A549 (cell line): ENCODE results near the gene WNT1. TPM values are rescaled to one million over a fixed set of nuclear protein-coding genes. Genes with fewer than 3 reads are reported as not detected.

ENCODE experiments used
- ATAC-seq, 2 experiments: fragments of 200-7000 bp in 1 of 2; fragments of >200 bp in 1 of 2; cut with Nextera tagmentation in 1 of 2; cut with Tn5 transposase in 1 of 2; 3 replicates each; pipeline versions ENCODE4 v1.8.0 to v1.9.1; 2018 to 2020; ENCODE audit warnings: mild to moderate bottlenecking in 1 of 2, moderate library complexity in 1 of 2
- CTCF ChIA-PET: fragments of 300-600 bp; sonication (Branson Sonifier 250); formaldehyde crosslinking; extraction: SDS; loops from one replicate; lab custom pipeline; 2021; ENCODE audit warnings: antibody characterized with exemption, inconsistent platforms; lab: Yijun Ruan, JAX
- POLR2A ChIA-PET: fragments of 350-600 bp; formaldehyde crosslinking; extraction: SDS; loops from one replicate; lab custom pipeline; 2021; ENCODE audit warnings: antibody characterized with exemption, inconsistent platforms; lab: Yijun Ruan, JAX
- DNase-seq, 2 experiments: peaks; one replicate each; pipeline versions ENCODE4 v3.0.0 to v3.0.0-alpha.2; 2011 to 2016; ENCODE audit warnings: low read depth in 1 of 2, low spot score in 1 of 2
- FAIRE-seq: peaks from 2 replicates; lab custom pipeline; 2011; peaks lifted over from hg19 to GRCh38; lab: Jason Lieb, UNC
- H3K27ac ChIP-seq, 2 experiments: fragments of >200 bp; sonication (Bioruptor Twin); formaldehyde crosslinking; 3 replicates each; pipeline ENCODE4 v1.5.1; 2016 to 2017
- H3K4me1 ChIP-seq: fragments of >200 bp; sonication (Bioruptor Twin); formaldehyde crosslinking; 3 replicates; pipeline ENCODE4 v1.6.1; 2016
- H3K4me2 ChIP-seq: fragments of >200 bp; sonication (Bioruptor Twin); formaldehyde crosslinking; 3 replicates; pipeline ENCODE4 v1.6.1; 2016
- H3K4me3 ChIP-seq: fragments of >200 bp; sonication (Bioruptor Twin); formaldehyde crosslinking; 3 replicates; pipeline ENCODE4 v1.5.1; 2016
- H3K9me3 ChIP-seq: fragments of >200 bp; sonication (Bioruptor Twin); formaldehyde crosslinking; 3 replicates; pipeline ENCODE4 v1.6.1; 2016
- ATOH8 ChIP-seq: fragments of 250-450 bp; sonication (Bioruptor Pico); IDR thresholded peaks from 2 replicates; pipeline ENCODE4 v1.5.0; 2020; ENCODE audit warnings: low read depth, mild to moderate bottlenecking, moderate library complexity
- BHLHE40 ChIP-seq: IDR thresholded peaks from 2 replicates; pipeline ENCODE4 v1.6.1; 2012; ENCODE audit warnings: low read depth, low read length, inconsistent platforms
- CBX2 ChIP-seq: fragments of 200-600 bp; sonication (generic); IDR thresholded peaks from 2 replicates; pipeline ENCODE4 v1.6.1; 2016; ENCODE audit warnings: low read depth, mild to moderate bottlenecking, borderline replicate concordance
- CHD2 ChIP-seq: fragments of 150-350 bp; IDR thresholded peaks from 2 replicates; pipeline ENCODE4 v1.6.1; 2014; ENCODE audit warnings: low read length; ENCODE audit not compliant: partially characterized antibody
- CHD4 ChIP-seq: fragments of 200-600 bp; sonication (generic); IDR thresholded peaks from 2 replicates; pipeline ENCODE4 v1.6.1; 2016; ENCODE audit warnings: antibody characterized with exemption, mild to moderate bottlenecking, borderline replicate concordance
- EHF ChIP-seq: fragments of 250-450 bp; sonication (Bioruptor Pico); IDR thresholded peaks from 2 replicates; pipeline ENCODE4 v1.5.0; 2020; ENCODE audit warnings: mild to moderate bottlenecking
- EHMT2 ChIP-seq: fragments of 200-600 bp; sonication (generic); IDR thresholded peaks from 2 replicates; pipeline ENCODE4 v1.6.1; 2016; ENCODE audit warnings: antibody characterized with exemption, low read depth, mild to moderate bottlenecking, moderate library complexity
- ESRRA ChIP-seq: fragments of 150-350 bp; IDR thresholded peaks from 2 replicates; pipeline ENCODE4 v1.6.1; 2014; ENCODE audit warnings: mild to moderate bottlenecking, low read length, borderline replicate concordance
- FOSB ChIP-seq: fragments of 250-450 bp; sonication (Bioruptor Pico); IDR thresholded peaks from 2 replicates; pipeline ENCODE4 v1.5.0; 2020; ENCODE audit warnings: mild to moderate bottlenecking, moderate library complexity
- FOXS1 ChIP-seq: fragments of 250-450 bp; sonication (Bioruptor Pico); IDR thresholded peaks from 2 replicates; pipeline ENCODE4 v1.5.0; 2020; ENCODE audit warnings: mild to moderate bottlenecking, moderate library complexity
- GATA3 ChIP-seq: IDR thresholded peaks from 2 replicates; pipeline ENCODE4 v1.6.1; 2012; ENCODE audit warnings: borderline replicate concordance
- HDAC2 ChIP-seq: fragments of 200-600 bp; sonication (generic); IDR thresholded peaks from 2 replicates; pipeline ENCODE4 v1.6.1; 2016
- HEYL ChIP-seq: fragments of 250-450 bp; sonication (Bioruptor Pico); IDR thresholded peaks from 2 replicates; pipeline ENCODE4 v1.8.0; 2021; ENCODE audit warnings: mild to moderate bottlenecking, moderate library complexity
- HOXB13 ChIP-seq: fragments of 250-450 bp; sonication (Bioruptor Pico); IDR thresholded peaks from 2 replicates; pipeline ENCODE4 v1.5.0; 2020; ENCODE audit warnings: low read depth, mild to moderate bottlenecking, moderate library complexity
- HOXB5 ChIP-seq: fragments of 250-450 bp; sonication (Bioruptor Pico); IDR thresholded peaks from 2 replicates; pipeline ENCODE4 v1.5.0; 2020; ENCODE audit warnings: mild to moderate bottlenecking, moderate library complexity
- JUN ChIP-seq, 2 experiments: fragments of >200 bp; sonication (Bioruptor Twin); formaldehyde crosslinking; IDR thresholded peaks; 2 replicates in 1 of 2; 3 replicates in 1 of 2; pipeline ENCODE4 v1.6.1; 2016 to 2017
- JUNB ChIP-seq: fragments of >200 bp; sonication (Bioruptor Twin); formaldehyde crosslinking; IDR thresholded peaks from 2 replicates; pipeline ENCODE4 v1.6.1; 2016
- MAX ChIP-seq: IDR thresholded peaks from 2 replicates; pipeline ENCODE4 v1.6.1; 2012
- NR3C1 ChIP-seq: fragments of >200 bp; sonication (Bioruptor Twin); formaldehyde crosslinking; IDR thresholded peaks from 3 replicates; pipeline ENCODE4 v1.6.1; 2017
- PHF8 ChIP-seq: fragments of 200-600 bp; sonication (generic); IDR thresholded peaks from 2 replicates; pipeline ENCODE4 v1.6.1; 2016; ENCODE audit warnings: low read depth, mild to moderate bottlenecking, antibody characterized with exemption, moderate library complexity, borderline replicate concordance
- POLR2A ChIP-seq: IDR thresholded peaks from 2 replicates; pipeline ENCODE4 v1.6.1; 2012; ENCODE audit warnings: mild to moderate bottlenecking, low read length
- RAD21 ChIP-seq, 2 experiments: fragments of >200 bp in 1 of 2; sonication (Bioruptor Twin) in 1 of 2; formaldehyde crosslinking in 1 of 2; IDR thresholded peaks in 1 of 2; conservative IDR thresholded peaks in 1 of 2; 2 replicates in 1 of 2; 3 replicates in 1 of 2; pipeline ENCODE4 v1.6.1; 2012 to 2018; ENCODE audit warnings: inconsistent platforms in 1 of 2
- REST ChIP-seq: fragments of 200-600 bp; sonication (generic); IDR thresholded peaks from 2 replicates; pipeline ENCODE4 v1.6.1; 2016; ENCODE audit warnings: antibody characterized with exemption, mild to moderate bottlenecking, moderate library complexity
- SMC3 ChIP-seq: fragments of >200 bp; sonication (Bioruptor Twin); formaldehyde crosslinking; IDR thresholded peaks from 3 replicates; pipeline ENCODE4 v1.6.1; 2018; ENCODE audit warnings: inconsistent platforms
- ZC3H11A ChIP-seq: fragments of 450-650 bp; IDR thresholded peaks from 2 replicates; pipeline ENCODE4 v1.6.1; 2014; ENCODE audit warnings: antibody characterized with exemption, mild to moderate bottlenecking
- ZNF302 ChIP-seq: fragments of 250-450 bp; sonication (Bioruptor Pico); IDR thresholded peaks from 2 replicates; pipeline ENCODE4 v1.9.0; 2021; ENCODE audit warnings: inconsistent platforms, mild to moderate bottlenecking, moderate library complexity
- WGBS: methylation state at CpG from one replicate; pipeline ENCODE4 v1.1.6; 2017; ENCODE audit errors: missing lambda C conversion rate; 5-methylcytosine and 5-hydroxymethylcytosine counted together
- polyA plus RNA-seq, 4 experiments: library from polyadenylated mRNA; depleted of rRNA in 3 of 4; stranded (reverse); fragments of >200 nt; fragmentation: RNase III in 1 of 4; extraction: RNeasy Plus Mini Kit Qiagen cat#74134 plus additional on column Dnase treatment in 1 of 4; gene quantifications; 2 replicates in 3 of 4; 3 replicates in 1 of 4; pipeline ENCODE4 v1.2.3, GENCODE V29; 2011 to 2017
- TF ChIP-seq, protein P1 (sequence below): fragments of >200 bp; sonication (Bioruptor Twin); formaldehyde crosslinking; IDR thresholded peaks from 3 replicates; pipeline ENCODE4 v1.5.1; 2016

The WNT1 gene
- polyA plus RNA-seq, 2 of the 4 experiments (the other 2 are of a cell fraction) = not detected

DNA sequence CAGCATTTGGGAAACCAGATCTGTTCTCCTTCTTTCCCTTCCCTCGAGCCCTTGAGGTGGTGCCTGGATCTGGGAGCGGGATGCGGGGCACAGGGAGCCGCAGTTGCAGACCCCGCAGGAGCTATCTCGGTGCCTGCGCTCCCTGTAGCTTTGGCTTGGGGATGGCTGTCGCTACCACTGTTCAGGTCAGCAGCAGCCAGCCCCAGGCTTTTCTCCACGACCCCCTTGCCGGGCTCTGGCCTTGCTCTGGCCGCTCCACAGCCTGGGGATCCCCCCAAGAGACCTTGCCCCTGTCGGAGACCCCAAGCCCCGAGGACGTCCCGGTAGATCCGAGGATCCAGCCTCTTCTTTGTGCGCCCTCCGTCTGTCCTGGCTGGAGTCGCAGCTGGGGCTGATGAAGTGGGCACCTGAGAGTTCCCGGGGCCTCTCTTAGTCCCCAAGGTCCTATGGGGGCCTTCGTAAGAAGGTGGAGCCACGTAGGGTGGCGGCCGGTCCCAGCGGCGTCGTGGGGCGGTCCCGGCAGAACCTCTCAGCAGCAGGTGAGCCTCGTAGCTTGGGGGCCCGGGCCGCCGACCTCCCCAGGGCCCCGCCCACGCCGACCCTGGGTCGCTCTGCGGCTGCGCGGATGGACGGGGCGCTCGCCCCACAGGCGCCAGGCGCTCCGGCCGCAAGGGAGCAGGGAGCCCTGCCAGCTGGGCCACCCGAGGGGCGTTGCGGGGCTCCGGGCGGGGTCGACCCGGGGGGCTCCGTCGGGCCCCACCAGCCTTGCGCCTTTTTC lies 19.8 kb downstream of the WNT1 start:
- CTCF ChIA-PET = interaction anchor here (0.6 to 77.5 kb wide), 22 partner anchors 8 to 183 kb away, joined by 3 to 2584 read pairs (median 5); partner anchors contain the start of genes ARF3, DDX23, DHH and FKBP11
- FAIRE-seq = no peak
- H3K4me2 ChIP-seq = peak overlapping the region; percentile 82
- peaks cover 19% of the 10 kb centered on the region for H3K4me1 ChIP-seq
- H3K4me3 ChIP-seq = peak overlapping the region; percentile 45
- ATAC-seq = peak; percentile 43 to 70
- peak; percentile 55 to 87 for DNase-seq
- POLR2A ChIA-PET = interaction anchor here (1.0 to 2.5 kb wide), 3 partner anchors 20 to 133 kb away, joined by 3 to 9 read pairs (median 4); partner anchors contain the start of genes PRKAG1 and TUBA1B
- peak overlapping the region; percentile 52 to 87 for H3K27ac ChIP-seq
- no peaks in the 10 kb centered on the region for H3K9me3 ChIP-seq
- TF ChIP-seq EHMT2 (no peak), POLR2A (peak; percentile 53), GATA3 (no peak)
- WGBS = 30% methylated on average over 33 of the region's 57 CpGs

DNA sequence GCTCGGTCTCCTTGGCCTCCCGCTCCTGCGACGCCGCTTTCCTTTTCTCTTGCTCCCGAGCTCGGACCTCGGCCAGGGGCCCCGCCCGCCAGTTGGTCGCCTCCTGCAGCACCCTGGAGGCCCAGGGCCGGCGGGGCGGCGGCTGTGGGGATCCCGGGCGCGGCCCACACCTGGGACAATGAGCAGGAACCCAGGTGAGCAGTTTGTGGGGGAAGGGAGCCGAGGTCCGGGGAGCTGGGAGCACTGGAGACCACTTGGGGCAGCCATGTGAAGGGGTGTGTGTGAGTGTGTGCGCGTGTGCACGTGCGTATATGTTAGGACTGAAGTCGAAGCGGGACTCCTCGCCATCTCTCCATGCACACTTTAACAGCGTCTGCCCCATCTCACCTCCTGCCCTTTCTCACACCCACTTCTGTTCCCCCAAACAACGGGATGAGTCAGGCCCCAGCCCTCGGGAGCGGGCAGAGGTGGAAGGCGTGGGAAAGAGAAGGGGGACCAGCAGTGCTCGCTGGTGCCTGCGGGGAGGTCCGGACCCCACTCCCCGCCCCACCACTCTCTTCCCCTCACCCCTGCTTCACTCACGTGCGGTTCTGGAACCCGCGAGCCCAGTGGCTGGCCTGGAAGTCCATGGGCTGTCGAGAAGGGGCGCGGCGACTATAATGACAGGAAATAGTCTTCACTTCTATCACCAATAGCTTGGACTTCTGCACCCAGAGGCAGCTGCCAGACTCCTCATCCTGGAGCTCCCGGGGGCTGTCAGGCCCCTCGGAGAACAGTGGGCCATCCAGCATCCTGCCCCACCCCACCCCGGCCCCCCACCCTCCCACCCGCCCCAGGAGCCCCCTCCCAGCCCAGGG lies 20.6 kb downstream of the WNT1 start:
- Histone ChIP-seq H3K4me2 (peak overlapping the region; percentile 82), H3K9me3 (no peaks in the 10 kb centered on the region), H3K4me1 (peaks cover 19% of the 10 kb centered on the region), H3K27ac (peak overlapping the region; percentile 52 to 87), H3K4me3 (peak overlapping the region; percentile 45)
- FAIRE-seq (no peak), DNase-seq (peak in 1 of 2 experiments; percentile 60), ATAC-seq (peak; percentile 17 to 23)
- CTCF ChIA-PET = interaction anchor here (1.4 to 77.5 kb wide), 10 partner anchors 7 to 184 kb away, joined by 4 to 2584 read pairs (median 31); partner anchors contain the start of genes ARF3, DDX23, DHH and FKBP11
- 4% methylated on average over 45 of the region's 48 CpGs for WGBS
- POLR2A ChIA-PET = interaction anchor here (1.6 to 2.5 kb wide), 2 partner anchors 19 to 133 kb away, joined by 3 to 9 read pairs; partner anchors contain the start of genes PRKAG1 and TUBA1B
- no peak for TF ChIP-seq CBX2
- TF ChIP-seq ZNF302 (CRISPR knock-in tag) = peak; percentile 49; the same call in 1 of the 2 replicates
- TF ChIP-seq JUN (IDR thresholded peaks at IDR 0.05) = peak in 1 of 2 experiments; percentile 29; a peak in 1 of 5 replicates
- TF ChIP-seq HEYL (CRISPR knock-in tag) = no peak
- TF ChIP-seq ESRRA = no peak
- no peak for TF ChIP-seq HOXB13 (CRISPR knock-in tag)
- TF ChIP-seq, protein P1, sequence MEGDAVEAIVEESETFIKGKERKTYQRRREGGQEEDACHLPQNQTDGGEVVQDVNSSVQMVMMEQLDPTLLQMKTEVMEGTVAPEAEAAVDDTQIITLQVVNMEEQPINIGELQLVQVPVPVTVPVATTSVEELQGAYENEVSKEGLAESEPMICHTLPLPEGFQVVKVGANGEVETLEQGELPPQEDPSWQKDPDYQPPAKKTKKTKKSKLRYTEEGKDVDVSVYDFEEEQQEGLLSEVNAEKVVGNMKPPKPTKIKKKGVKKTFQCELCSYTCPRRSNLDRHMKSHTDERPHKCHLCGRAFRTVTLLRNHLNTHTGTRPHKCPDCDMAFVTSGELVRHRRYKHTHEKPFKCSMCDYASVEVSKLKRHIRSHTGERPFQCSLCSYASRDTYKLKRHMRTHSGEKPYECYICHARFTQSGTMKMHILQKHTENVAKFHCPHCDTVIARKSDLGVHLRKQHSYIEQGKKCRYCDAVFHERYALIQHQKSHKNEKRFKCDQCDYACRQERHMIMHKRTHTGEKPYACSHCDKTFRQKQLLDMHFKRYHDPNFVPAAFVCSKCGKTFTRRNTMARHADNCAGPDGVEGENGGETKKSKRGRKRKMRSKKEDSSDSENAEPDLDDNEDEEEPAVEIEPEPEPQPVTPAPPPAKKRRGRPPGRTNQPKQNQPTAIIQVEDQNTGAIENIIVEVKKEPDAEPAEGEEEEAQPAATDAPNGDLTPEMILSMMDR = no peak
- TF ChIP-seq ATOH8 (CRISPR knock-in tag) = no peak
- no peak for TF ChIP-seq PHF8
- no peak for TF ChIP-seq NR3C1
- TF ChIP-seq MAX = peak; percentile 98
- no peak for TF ChIP-seq RAD21 (conservative IDR thresholded peaks at IDR 0.05 in 1 of 2, IDR thresholded peaks at IDR 0.05 in 1 of 2)
- TF ChIP-seq GATA3 = no peak
- no peak for TF ChIP-seq EHF (CRISPR knock-in tag)
- TF ChIP-seq CHD4 = no peak
- TF ChIP-seq REST = no peak
- no peak for TF ChIP-seq HDAC2
- peak; percentile 43; the same call in 1 of the 2 replicates for TF ChIP-seq BHLHE40
- TF ChIP-seq FOSB (CRISPR knock-in tag) = no peak
- no peak for TF ChIP-seq CHD2
- no peak for TF ChIP-seq FOXS1
- TF ChIP-seq ZC3H11A = no peak
- no peak for TF ChIP-seq JUNB
- no peak for TF ChIP-seq SMC3
- no peak for TF ChIP-seq HOXB5 (CRISPR knock-in tag)
- TF ChIP-seq EHMT2 = no peak
